Esophagus muscularis mucosa (tissue), 4 donors: ENCODE data around the gene CTXN1.

Source experiments
- EP300 ChIP-seq: sonication (generic); formaldehyde crosslinking; IDR thresholded peaks from one replicate; pipeline ENCODE4 v1.6.1; 2017; ENCODE audit warnings: antibody characterized with exemption
- POLR2A ChIP-seq: fragments of 450-650 bp; IDR thresholded peaks from one replicate; pipeline ENCODE4 v1.6.1; 2017; ENCODE audit warnings: antibody characterized with exemption, moderate library complexity, mild to moderate bottlenecking, low read depth
- POLR2AphosphoS5 ChIP-seq, 2 donors: sonication (generic); formaldehyde crosslinking; IDR thresholded peaks; one replicate each; pipeline ENCODE4 v1.6.1; 2017; ENCODE audit warnings: antibody characterized with exemption in 2 of 2
- TF ChIP-seq, protein P1 (sequence below), 3 experiments: fragments of 200-600 bp in 2 of 3; fragments of 450-650 bp in 1 of 3; sonication (generic) in 2 of 3; IDR thresholded peaks; one replicate each; pipeline ENCODE4 v1.5.1; 2017 to 2019; ENCODE audit warnings: antibody characterized with exemption in 3 of 3, mild to moderate bottlenecking in 2 of 3, moderate library complexity in 1 of 3

DNA sequence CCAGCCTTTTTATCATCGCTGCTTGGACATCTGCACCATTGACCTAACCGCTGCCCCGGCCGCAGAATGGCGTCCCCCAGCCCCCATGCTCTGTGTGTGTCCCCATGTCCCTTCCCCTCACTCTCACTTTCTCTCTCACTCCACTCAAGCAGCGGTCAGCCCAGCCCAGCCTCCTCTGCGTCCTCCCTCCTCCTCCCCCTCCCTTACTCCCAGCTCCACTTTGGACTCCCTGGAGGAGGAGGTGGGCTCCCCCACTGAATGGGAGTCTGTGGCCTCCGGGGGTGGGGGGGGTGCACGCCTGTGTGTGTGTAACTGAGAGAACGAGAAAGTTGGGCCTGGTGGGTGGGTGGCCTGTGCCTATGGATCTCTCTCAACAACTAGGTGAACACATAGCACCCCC is 20.1 kb downstream of the CTXN1 start:
- TF ChIP-seq, protein P1, sequence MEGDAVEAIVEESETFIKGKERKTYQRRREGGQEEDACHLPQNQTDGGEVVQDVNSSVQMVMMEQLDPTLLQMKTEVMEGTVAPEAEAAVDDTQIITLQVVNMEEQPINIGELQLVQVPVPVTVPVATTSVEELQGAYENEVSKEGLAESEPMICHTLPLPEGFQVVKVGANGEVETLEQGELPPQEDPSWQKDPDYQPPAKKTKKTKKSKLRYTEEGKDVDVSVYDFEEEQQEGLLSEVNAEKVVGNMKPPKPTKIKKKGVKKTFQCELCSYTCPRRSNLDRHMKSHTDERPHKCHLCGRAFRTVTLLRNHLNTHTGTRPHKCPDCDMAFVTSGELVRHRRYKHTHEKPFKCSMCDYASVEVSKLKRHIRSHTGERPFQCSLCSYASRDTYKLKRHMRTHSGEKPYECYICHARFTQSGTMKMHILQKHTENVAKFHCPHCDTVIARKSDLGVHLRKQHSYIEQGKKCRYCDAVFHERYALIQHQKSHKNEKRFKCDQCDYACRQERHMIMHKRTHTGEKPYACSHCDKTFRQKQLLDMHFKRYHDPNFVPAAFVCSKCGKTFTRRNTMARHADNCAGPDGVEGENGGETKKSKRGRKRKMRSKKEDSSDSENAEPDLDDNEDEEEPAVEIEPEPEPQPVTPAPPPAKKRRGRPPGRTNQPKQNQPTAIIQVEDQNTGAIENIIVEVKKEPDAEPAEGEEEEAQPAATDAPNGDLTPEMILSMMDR (IDR thresholded peaks at IDR 0.05): no peak
- TF ChIP-seq POLR2A (no peak), EP300 (no peak), POLR2AphosphoS5 (IDR thresholded peaks at IDR 0.05) (no peak)
